ENCODE measurements around the gene MFSD11.
"Not testable (repeated sequence)": the region's sequence is repeated elsewhere in the genome, so short reads cannot be mapped to it uniquely, and the experiment has no call there.

Gene MFSD11

DNA sequence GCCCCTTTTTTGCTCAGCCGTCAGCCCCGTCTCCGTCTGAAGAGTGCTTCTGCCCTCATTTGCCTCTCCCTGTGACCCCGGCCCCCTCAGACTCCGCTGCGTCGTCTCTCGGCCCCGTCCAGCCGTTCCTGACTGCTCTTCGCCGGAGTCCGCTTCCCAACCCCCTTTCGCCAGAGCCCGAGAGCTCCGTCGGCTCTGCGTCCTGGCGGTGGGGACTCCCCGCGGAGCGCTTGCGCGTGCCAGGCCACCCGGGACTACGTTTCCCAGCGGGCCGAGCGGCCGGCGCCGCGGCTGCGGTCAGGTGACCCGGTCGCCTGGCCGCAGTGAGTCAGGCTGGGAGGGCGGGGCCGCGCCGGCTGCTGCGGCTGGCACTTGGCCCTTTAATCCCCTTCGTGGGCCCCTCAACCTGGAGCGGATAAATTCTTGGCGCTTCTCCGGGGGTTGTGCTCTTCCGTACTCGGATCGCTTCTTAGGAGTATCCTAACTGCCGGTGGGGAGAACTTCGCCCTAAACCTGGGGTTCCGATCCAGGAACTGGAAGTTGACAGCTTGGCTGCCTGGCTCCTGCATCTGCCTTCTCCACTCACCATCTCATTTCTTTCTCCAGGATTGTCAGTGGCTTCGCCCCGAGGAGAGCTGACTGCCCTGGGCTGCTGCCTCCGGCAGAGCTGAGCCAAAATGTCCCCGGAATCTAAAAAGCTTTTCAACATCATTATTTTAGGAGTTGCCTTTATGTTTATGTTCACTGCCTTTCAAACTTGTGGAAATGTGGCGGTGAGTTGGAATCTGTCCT is at the start of gene MFSD11:
MFSD11 (plus strand) TSS at position 444 of the 792 bp plus-strand sequence; CDS start at position 678, 234 bp downstream.
- peak; percentile 96 for DNase-seq

GRCh38 chr17:76688165-76688622 is 49.7 kb upstream of the MFSD11 start:
- DNase-seq: no peak

GRCh38 chr17:76689859-76690258 is 48.1 kb upstream of the MFSD11 start:
- no peak for DNase-seq

GRCh38 chr17:76690596-76691280 is 47.2 kb upstream of the MFSD11 start:
- DNase-seq: no peak

DNA sequence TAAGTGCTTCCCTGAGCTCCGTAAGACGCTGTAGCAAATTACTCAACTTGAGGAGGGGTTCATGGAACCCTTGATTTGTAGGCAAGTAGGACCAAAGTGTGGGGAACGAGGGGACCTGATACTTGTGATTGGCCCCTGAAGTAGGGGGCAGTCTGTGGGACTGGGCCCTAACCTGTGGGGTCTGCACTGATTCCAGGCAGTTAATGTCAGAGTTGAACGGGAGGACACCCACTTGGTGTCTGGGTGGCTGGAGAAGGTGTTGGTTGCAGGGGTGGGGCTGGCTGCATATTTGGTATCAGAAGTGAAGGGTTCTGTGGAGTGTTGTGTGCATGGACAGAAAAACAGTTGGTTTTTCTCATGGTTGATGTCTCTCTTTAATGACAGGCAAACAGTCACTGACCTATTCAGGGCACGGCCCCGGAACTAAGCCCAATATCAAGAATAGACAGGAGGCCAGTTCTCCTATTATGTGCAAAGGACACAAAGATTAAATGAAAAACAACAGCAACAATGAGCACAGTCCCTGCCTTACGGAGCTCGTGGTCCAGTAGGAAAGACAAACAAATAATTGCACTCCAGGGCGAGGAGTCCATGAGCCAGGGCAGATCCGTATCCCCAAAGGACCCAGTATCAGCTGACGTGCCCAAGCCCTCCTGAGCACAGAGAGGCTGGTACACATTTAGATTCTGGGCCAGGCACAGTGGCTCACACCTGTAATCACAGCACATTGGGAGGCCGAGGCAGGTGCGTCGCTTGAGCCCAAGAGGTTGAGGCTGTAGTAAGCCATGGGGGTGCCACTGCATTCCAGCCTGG is 46.3 kb upstream of the MFSD11 start:
- no peak for DNase-seq

GRCh38 chr17:76695059-76695831 is 42.7 kb upstream of the MFSD11 start:
- no peak for DNase-seq

GRCh38 chr17:76696763-76697701 is 40.9 kb upstream of the MFSD11 start:
- DNase-seq: no peak

DNA sequence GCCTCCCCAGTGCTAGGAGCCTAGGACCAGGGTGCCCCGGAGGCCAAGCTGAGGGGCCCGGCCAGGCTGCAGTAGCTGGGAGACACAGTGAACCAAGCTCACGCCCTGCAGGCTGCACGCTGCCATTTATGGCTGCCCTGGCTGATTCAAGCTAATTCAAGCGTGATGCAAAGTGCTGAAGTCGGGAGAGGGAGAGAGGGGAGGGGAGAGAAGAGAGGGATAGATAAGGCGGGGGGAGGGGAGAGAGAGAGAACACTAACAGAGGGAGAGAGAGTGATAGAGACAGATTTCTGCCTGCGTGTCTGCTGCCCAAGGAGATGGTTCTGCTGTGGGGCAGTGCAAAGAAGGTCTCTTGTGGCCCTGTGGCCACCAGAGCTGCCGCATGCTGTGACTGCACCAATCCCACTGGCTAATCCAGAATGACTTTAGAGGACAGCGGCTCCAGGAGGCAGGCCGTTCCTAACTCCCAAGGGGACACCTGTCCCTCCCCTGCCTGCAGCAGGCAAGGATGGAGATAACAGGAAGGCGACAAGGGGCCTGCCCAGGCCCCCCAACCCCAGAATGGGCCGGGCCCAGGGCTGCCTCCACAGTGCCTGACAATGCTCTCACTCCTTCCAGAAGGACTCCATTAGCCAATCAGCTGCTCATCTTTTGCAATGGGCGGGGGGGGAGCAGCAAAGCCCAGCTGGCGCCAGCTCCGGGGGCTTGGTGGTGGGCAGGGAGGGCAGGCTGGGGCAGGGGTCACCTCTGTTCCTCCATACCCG is 40.0 kb upstream of the MFSD11 start:
- no peak for DNase-seq

DNA sequence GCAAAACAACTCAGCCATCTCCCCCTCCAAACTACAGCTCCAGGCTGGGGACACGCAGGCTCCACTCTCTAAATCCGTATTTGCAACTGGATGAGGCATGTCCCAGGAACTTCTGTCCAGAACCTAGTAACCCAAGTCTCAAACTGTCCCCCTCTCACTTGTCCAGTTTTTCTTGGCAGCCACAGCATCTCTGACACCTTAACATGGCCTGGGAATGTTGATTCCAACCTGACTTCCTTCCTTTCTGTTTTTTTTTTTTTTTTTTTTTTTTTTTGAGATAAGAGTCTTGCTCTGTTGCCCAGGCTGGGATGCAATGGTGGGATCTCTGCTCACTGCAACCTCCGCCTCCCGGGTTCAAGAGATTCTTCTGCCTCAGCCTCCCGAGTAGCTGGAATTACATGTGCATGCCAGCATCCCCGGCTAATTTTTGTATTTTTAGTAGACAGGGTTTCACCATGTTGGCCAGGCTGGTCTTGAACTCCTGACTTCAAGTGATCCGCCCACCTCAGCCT is 39.4 kb upstream of the MFSD11 start:
- DNase-seq: not testable (repeated sequence)

DNA sequence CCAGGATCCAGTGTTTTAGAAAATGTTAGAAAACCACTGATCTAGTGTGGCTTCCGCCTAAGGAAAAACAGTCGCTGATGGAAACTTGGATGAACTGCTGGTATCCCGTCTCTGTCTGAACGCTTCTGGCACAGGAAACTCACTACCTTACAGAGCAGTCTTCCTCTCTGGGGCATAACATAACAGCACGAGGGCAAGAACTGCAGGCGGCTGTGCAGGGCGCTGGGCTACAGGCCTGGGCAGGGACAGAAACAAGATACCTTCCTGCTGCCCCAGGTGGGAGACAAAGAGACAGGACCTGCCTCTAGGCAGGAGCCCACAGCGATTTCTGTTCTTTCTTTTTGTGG is 37.7 kb upstream of the MFSD11 start:
- DNase-seq: no peak

- no peak for DNase-seq
Observed at GRCh38 chr17:76700617-76701470, 37.1 kb upstream of the MFSD11 start.

DNA sequence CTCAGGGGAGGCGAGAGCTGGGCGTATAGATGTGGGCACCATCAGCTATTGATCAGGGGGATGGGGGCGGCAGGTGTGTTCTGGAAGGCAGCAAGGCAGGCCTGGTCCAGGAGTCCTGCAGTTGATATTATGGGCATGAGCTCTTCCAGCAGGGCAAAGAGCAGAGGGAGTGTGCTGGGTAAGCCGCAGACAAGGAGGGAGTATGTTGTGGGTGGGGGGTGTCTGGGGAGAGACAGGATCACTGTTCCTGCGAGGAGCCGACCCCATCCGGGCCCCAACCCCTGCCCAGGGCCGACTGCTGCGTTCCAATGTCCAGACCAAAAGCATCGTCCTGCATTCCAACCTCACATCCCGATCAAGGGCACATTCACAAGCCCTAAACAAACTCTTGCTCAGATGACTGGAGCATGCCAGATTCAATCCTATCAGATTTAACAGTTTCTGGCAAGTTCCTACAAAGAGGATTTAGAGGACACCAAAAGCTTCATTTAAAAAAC is 36.4 kb upstream of the MFSD11 start:
- no peak for DNase-seq

DNA sequence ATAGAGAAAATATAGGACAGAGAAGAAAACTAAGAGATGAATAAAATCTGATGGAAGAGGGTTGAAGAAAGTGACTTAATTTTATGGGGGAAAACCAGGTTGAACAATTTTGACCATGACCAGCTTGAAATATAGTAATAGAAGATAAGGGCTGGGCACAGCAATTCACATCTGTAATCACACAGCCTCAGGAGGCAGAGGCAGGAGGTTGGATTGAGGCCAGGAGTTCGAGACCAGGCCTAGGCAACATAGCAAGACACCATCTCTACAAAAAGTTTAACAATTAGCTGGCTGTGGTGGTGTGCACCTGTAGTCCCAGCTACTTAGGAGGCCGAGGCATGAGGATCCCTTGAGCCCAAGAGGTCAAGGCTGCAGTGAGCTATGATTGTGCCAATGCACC is 35.8 kb upstream of the MFSD11 start:
- DNase-seq: no peak

GRCh38 chr17:76702941-76703637 is 34.8 kb upstream of the MFSD11 start:
- DNase-seq: no peak

DNA sequence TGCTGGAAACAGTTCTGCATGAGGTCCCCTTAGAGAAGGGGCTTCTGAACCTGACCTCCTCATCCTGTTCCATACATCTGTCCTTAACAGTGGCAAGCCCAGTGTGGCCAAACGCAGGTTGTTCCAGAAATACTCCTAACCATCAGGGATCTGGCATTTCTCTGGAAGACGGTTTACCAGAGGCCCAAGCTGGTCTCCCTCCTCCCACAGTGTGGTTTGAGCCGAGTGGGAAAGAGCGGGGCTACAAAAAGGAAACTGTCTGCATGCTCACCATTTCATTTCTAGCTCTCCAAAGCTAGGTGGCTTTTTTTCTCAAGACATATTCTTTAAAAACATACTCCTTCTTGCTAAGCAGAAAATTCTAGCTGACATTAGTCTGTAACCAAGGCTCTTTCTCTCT is 33.1 kb upstream of the MFSD11 start:
- no peak for DNase-seq

- no peak for DNase-seq
Observed at GRCh38 chr17:76706817-76707216, 31.1 kb upstream of the MFSD11 start.

- DNase-seq: no peak
Observed at GRCh38 chr17:76707985-76708807, 29.7 kb upstream of the MFSD11 start.
